Testis (tissue), 3 donors: ENCODE results near the gene LDAH. TPM values are rescaled to one million over a fixed set of nuclear protein-coding genes. Genes with fewer than 3 reads are reported as not detected.

ENCODE experiments used
- DNase-seq: peaks from one replicate; pipeline ENCODE4 v3.0.0-alpha.2; 2019
- H3K27ac ChIP-seq, 2 donors: fragments of 200-600 bp; sonication (generic); one replicate each; pipeline ENCODE4 v1.5.1; 2019
- H3K27me3 ChIP-seq: fragments of 200-600 bp; sonication (generic); one replicate; pipeline ENCODE4 v1.5.1; 2019
- H3K36me3 ChIP-seq: fragments of 200-600 bp; sonication (generic); one replicate; pipeline ENCODE4 v1.5.1; 2017; ENCODE audit warnings: low read depth; ENCODE audit errors: missing control alignments
- H3K4me1 ChIP-seq: fragments of 200-600 bp; sonication (generic); one replicate; pipeline ENCODE4 v1.5.1; 2019
- H3K4me3 ChIP-seq, 2 donors: fragments of 200-600 bp; sonication (generic); one replicate each; pipeline ENCODE4 v1.5.1; 2017 to 2019
- H3K9me3 ChIP-seq: fragments of 200-600 bp; sonication (generic); one replicate; pipeline ENCODE4 v1.5.1; 2017
- POLR2A ChIP-seq: fragments of 450-650 bp; IDR thresholded peaks from one replicate; pipeline ENCODE4 v1.6.1; 2017; ENCODE audit warnings: antibody characterized with exemption, mild to moderate bottlenecking, moderate library complexity
- WGBS, 2 donors: methylation state at CpG; one replicate each; pipeline ENCODE4 v1.1.5; 2018; 5-methylcytosine and 5-hydroxymethylcytosine counted together
- intact Hi-C: fragments of 100-400 bp; cut with DNase I; formaldehyde crosslinking; loops from one replicate; pipeline ENCODE4 v1.15.1; 2023; ENCODE audit warnings: low total_unique reads
- polyA plus RNA-seq: library from polyadenylated mRNA; stranded (reverse); fragments of 350-450 nt; fragmentation: Illumina TruSeq; extraction: RNeasy Lipid Tissue Mini Kit (QIAGEN cat#74804); gene quantifications from one replicate; pipeline ENCODE4 v1.2.3, GENCODE V29; 2014; ENCODE audit warnings: low read depth, low replicate concordance; ENCODE audit not compliant: insufficient read depth
- total RNA-seq, 2 donors: library from RNA; depleted of rRNA; stranded (reverse); fragments of >200 nt; gene quantifications; one replicate each; pipeline ENCODE4 v1.2.3, GENCODE V29; 2016
- TF ChIP-seq, protein P1 (sequence below), 3 experiments: fragments of 450-650 bp in 2 of 3; fragments of 200-600 bp in 1 of 3; sonication (generic) in 1 of 3; IDR thresholded peaks; one replicate each; pipeline ENCODE4 v1.5.1; 2016 to 2019; ENCODE audit warnings: antibody characterized with exemption in 3 of 3, mild to moderate bottlenecking in 2 of 3, moderate library complexity in 1 of 3

Gene LDAH
- total and polyA plus RNA-seq, 3 donors from 2014 or later: 9.3 to 19.4 (median 12.7) TPM

DNA sequence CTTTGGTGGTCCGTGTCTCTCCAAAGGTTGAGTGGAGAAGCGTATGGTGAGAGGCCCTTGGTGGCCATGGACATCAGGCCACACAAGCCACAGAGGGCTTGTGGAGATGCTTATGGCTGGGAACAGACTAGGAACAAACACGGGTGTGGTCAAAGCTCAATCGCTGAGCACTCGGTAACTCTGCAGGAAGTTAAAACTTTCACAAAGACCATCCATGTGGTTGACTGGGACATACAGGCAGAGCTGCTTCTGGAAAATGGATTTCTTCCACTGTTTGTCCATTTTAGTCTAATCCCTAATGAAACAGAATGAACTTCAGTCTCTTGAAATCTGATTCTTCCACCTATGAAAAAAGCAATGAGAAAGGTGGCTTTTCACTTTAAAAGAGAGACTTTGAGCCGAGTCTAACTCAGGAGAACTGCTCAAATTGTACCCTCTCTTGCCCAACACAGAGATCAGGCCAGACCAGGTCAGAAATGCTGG lies 138.3 kb downstream of the LDAH start:
- TF ChIP-seq, protein P1, sequence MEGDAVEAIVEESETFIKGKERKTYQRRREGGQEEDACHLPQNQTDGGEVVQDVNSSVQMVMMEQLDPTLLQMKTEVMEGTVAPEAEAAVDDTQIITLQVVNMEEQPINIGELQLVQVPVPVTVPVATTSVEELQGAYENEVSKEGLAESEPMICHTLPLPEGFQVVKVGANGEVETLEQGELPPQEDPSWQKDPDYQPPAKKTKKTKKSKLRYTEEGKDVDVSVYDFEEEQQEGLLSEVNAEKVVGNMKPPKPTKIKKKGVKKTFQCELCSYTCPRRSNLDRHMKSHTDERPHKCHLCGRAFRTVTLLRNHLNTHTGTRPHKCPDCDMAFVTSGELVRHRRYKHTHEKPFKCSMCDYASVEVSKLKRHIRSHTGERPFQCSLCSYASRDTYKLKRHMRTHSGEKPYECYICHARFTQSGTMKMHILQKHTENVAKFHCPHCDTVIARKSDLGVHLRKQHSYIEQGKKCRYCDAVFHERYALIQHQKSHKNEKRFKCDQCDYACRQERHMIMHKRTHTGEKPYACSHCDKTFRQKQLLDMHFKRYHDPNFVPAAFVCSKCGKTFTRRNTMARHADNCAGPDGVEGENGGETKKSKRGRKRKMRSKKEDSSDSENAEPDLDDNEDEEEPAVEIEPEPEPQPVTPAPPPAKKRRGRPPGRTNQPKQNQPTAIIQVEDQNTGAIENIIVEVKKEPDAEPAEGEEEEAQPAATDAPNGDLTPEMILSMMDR (IDR thresholded peaks at IDR 0.05): no peak
- TF ChIP-seq POLR2A: no peak
- H3K4me1 ChIP-seq: no peaks in the 10 kb centered on the region
- H3K4me3 ChIP-seq: no peak overlapping the region
- H3K36me3 ChIP-seq: no peaks in the 10 kb centered on the region
- H3K27ac ChIP-seq: no peak overlapping the region
- no peak for DNase-seq
- intact Hi-C loops: no loop called here
- H3K27me3 ChIP-seq: no peaks in the 10 kb centered on the region
- H3K9me3 ChIP-seq: no peaks in the 10 kb centered on the region
- WGBS, 2 donors: 88 to 94% methylated on average over 6 of the region's 6 CpGs

DNA sequence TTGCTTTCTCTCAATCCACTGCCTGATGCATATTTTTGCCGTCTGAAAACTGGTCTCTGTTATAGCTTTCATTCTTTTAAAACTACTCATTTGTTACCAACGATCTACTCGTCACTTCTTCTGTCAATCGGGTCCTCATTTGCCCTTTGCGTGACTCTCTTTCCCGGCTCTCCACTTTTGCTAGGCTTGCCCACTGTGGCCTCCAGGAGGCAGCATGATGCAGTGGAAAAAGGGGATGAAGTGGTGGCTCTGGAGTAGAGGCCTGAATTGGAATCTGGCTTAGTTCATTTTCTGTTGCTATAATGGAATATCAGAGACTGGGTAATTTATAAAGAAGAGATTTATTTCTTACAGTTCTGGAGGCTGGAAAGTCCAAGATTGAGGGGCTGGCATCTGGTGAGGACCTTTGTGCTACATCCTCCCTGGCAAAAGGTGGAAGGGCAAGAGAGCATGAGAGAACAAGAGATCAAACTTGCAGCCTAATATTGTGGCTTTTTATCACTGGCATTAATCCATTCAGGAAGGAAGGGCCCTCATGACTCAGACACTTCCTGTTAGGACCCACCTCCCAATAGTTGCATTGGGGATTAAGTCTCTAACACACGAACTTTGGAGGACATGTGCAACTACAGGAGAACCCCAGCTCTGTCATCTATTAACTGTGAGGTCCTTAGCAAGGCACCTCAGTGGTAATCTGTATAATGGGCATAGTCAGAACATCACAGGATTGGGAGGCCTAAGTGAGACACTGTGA lies 140.6 kb downstream of the LDAH start:
- DNase-seq: no peak
- intact Hi-C loops: no loop called here
- Histone ChIP-seq H3K36me3 (no peaks in the 10 kb centered on the region), H3K27me3 (no peaks in the 10 kb centered on the region), H3K9me3 (no peaks in the 10 kb centered on the region), H3K27ac (no peak overlapping the region), H3K4me1 (no peaks in the 10 kb centered on the region), H3K4me3 (no peak overlapping the region)
- 80 to 82% methylated on average over 7 of the region's 7 CpGs for WGBS, 2 donors
- TF ChIP-seq, protein P1 (IDR thresholded peaks at IDR 0.05): peak in 2 of 3 experiments; percentile 21 to 27
- TF ChIP-seq POLR2A: no peak

DNA sequence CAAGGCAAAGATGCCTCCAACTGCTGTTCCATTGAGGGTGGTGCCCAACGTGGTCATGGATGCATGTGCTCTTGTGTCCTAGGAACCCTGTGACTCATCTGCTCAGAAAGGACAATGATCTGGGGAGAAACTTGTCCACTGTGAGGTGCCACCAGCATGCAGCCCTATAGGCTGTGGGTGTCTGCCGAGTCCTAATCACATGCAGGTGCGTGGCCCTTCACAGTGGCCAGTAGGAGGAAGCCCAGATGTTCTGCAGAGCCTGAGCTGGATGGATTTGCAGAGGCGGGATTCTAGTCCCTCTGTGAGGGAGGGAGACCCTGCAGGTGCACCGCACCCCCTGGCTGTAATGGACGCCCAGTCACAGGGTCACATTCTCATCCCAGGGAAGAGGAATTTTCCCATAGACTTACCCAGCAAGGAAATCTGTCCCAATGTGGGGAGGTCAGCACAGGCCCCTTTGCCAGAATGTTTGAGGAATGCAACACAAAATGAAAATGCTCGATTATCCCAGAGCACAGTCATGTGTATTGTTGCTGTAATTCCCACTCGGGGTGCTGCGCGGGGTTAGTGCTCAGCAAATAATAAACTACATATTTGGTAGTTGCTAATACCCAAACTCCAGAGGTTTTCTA lies 142.0 kb downstream of the LDAH start:
- intact Hi-C loops: no loop called here
- Histone ChIP-seq H3K4me1 (no peaks in the 10 kb centered on the region), H3K4me3 (no peak overlapping the region), H3K27ac (no peak overlapping the region), H3K27me3 (no peaks in the 10 kb centered on the region), H3K36me3 (no peaks in the 10 kb centered on the region), H3K9me3 (no peaks in the 10 kb centered on the region)
- no peak for DNase-seq
- TF ChIP-seq, protein P1 (IDR thresholded peaks at IDR 0.05): no peak
- no peak for TF ChIP-seq POLR2A
- 83 to 95% methylated on average over 8 to 10 of the region's 10 CpGs for WGBS, 2 donors

DNA sequence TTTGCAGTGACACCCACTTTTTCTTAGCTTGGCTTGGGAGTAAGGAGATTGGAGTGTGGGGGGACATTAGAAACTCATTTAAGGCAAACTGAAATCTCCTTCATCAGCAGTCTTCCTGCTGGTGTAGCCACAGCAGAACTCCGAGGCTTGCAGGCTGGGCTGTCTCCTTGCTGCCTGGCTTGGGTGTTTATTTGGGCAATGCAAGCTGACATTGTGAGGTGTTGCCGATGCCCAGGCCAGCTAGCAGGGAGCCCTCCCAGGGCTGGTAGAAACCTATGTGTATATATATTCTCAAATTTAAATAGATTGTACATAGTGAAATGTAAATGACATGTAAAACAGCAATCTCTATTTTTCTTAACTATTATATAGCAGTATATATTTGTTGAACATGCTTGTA lies 144.1 kb downstream of the LDAH start:
- peaks cover 4% of the 10 kb centered on the region for H3K4me1 ChIP-seq
- H3K27me3 ChIP-seq: no peaks in the 10 kb centered on the region
- DNase-seq: no peak
- intact Hi-C loops: no loop called here
- H3K4me3 ChIP-seq: no peak overlapping the region
- no peaks in the 10 kb centered on the region for H3K36me3 ChIP-seq
- H3K27ac ChIP-seq: no peak overlapping the region
- H3K9me3 ChIP-seq: no peaks in the 10 kb centered on the region
- TF ChIP-seq POLR2A: no peak
- TF ChIP-seq, protein P1 (IDR thresholded peaks at IDR 0.05): no peak
- WGBS, 2 donors: 86 to 89% methylated on average over 2 of the region's 2 CpGs
